ENCODE results near the gene E2F8.

The E2F8 gene

GRCh38 chr11:19218216-19218615 lies 22.5 kb downstream of the E2F8 start:
- no peak for DNase-seq

GRCh38 chr11:19216709-19217374 lies 23.9 kb downstream of the E2F8 start:
- no peak for DNase-seq

DNA sequence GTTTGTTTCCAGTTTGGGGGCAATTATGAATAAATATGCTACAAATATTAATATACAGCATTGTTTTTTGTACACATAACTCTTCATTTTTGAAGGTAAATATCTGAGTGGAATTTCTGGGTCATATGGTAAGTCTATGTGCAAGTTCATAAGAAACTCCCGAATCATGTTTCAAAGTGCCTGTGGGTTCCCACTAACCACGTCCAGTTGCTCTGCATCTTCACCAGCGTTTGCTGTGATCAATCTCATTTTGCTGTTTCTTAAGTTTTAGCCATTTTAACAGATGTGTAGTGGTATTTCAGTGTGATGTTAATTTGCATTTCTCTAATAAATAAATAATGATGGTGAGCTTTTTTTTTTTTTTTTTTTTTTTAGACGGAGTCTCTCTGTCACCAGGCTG lies 24.7 kb downstream of the E2F8 start:
- DNase-seq, result no peak

DNA sequence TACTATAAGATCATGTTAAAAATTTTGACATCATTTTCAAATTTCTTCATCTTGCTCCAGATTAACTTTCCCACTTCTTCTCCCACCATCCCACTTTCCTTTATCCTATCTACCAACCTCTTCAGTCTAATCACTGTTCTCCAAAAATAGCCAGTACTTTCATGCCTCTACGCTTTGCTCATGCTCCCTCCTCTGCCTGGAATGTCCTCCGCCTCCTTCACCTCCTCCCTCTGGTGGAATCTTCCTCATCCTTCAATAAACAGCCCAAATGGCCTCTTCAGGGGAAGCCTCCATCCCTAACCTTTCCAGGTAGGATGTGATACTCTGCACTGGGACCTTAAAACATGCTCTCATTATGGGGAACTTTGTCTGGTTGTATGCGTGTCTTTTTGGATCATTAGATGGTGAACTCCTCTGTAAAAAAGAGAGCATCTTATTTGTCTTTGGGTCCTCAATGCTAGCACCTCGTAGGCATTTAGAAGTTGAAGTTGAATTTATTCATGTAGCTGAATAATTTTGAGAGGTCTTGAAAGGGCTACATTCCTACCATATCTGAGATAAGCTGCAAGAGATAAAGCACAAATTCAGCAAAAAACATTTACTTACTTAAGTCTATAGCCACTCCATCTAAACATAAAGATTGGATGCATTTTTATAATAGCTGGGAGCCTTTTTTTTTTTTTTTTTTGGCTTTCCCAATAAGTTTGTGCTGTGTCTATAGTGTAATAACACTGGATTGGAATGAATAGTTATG lies 31.0 kb downstream of the E2F8 start:
- no peak for DNase-seq

DNA sequence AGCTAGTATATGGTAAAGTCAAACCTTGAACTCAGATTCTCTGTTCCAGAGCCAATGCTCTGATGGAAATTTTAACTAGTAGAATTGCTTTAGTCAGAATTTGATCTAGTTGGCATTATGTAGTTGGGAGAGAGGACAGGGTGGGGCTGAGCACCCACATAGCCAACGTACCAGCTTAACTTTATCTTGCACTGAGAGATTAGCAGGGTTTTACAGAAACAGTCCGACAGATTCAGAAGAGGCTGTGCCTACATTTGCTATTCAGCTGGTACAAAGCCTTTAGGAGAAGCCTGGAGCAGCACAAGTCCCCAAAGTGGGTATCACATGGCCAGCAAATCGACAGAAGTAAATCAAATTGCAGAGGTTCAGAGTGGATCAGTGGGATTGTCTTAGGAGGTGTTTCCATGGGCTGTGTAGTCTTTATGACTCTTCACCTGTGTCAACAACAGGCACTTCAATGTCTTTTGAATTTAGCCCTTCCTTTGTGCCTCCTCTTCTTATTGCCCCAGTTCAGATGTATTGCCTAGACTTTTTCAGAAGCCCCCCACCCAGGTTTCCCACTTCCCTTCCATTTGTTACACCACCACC lies 31.7 kb downstream of the E2F8 start:
- DNase-seq, result no peak

DNA sequence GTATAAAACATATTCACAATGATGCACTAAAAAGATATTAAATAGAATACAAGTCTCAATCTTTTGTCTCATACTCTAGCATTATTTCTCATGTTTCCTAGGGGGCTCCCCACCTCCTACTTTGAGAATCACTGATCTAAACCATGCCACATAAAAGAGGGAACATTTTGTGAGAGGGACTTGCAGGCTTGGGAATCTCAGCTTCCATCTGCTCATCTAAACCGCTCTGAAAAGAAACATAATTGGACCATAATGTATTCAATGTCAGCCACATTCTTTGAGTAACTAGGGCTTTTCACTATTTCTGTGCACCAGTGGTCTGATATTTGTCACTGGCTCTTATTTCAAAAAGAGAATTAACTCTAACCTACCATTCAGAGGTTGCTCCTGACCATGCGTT lies 32.6 kb downstream of the E2F8 start:
- DNase-seq, result no peak

- DNase-seq, result no peak
Observed at GRCh38 chr11:19204836-19205235, 35.9 kb downstream of the E2F8 start.

- DNase-seq, result no peak
Observed at GRCh38 chr11:19201737-19202605, 38.8 kb downstream of the E2F8 start, which contains the start of gene CSRP3. CSRP3 (minus strand) TSS chr11:19201983; CDS start chr11:19192448, 9,535 bp downstream.

DNA sequence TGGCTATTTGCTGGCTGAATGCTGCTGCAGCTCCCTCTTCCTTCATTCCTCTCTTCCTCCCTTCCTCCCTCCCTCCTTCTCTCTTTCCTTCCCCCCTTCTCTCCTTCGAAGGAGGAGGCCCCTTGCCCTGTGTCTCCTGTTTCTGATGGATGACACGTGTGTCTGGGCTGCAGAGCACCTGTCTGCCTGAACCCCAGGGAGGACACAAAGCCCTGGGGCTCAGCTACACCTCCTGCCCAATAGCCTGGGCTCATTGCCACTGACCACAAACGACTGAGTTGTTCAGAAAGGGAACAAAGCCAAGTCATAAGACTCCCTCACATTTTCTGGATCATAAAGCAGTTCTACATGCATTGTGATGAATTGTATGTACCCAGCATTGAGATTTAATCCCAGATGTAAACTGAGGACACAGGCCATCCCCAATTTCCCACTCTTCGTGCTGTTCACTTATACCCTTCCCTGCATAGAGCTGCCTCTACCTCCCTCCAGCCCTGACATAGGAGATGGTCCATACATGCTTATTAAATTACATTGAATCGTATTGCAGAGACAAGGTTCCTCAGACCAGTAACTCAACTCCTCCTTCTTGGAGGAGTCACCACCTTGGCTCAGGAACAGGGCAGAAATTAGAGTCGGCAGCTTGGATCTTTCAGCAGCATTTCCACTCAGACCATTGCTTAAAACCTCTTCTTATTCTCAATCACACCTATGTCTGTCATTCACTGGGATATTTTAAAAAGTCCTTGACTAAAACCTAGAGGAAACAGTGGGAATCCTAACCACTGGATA lies 40.1 kb downstream of the E2F8 start:
- DNase-seq, result no peak

- no peak for DNase-seq
Observed at GRCh38 chr11:19199771-19200170, 41.0 kb downstream of the E2F8 start.

GRCh38 chr11:19199048-19199447 lies 41.7 kb downstream of the E2F8 start:
- no peak for DNase-seq

GRCh38 chr11:19196432-19196831 lies 44.3 kb downstream of the E2F8 start:
- DNase-seq, result no peak

- no peak for DNase-seq
Observed at GRCh38 chr11:19194620-19195308, 46.0 kb downstream of the E2F8 start.

DNA sequence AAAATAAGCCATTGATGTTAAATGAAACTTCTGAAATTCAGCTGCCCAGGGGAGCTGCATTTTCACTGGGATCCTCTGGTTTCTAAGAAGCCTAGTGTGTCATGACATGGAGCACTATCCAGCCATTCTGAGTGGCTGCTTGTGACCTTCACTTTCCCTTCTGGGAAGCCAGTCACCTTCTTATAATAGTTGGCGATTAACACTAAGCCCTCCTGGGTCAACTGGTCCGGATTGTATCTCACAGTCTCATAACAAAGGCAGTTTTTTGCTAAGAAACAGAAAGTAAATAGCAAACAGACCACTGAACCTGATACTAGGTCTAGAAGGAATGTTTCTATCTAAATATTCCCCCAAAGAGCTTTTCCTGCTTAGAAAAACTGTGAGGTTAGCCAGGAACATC lies 46.8 kb downstream of the E2F8 start:
- DNase-seq, result no peak

DNA sequence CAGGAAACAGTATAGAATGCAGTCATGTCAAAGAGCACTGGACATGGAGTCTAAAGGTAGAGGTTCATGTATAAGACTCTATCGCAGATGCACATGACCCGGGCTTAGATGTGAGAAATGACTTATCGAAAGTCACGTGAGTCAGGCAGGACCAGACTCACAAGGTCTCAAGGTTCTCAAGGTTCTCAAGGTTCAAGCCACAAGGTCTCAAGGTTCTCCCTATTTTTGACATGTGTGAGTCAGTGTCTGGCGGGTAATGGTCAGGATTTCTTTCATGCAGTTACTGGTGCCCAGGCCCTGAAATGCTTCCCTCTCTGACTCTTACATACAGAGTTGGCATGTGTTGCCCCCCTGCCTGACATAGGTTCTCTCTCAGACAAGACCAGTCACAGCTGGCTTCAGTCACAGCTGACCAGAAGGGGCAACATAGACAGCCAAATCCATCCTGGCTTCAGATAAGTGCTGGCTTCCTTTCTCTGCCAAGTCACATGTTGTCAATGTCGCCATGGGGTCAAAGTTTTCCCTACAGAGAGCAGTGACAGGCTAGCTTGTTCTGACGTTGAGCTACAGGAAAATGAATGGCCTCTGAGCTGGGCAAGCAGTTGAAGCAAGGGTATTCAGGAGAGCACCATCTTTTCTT lies 49.1 kb downstream of the E2F8 start:
- no peak for DNase-seq

GRCh38 chr11:19187833-19188258 lies 52.9 kb downstream of the E2F8 start:
- no peak for DNase-seq

DNA sequence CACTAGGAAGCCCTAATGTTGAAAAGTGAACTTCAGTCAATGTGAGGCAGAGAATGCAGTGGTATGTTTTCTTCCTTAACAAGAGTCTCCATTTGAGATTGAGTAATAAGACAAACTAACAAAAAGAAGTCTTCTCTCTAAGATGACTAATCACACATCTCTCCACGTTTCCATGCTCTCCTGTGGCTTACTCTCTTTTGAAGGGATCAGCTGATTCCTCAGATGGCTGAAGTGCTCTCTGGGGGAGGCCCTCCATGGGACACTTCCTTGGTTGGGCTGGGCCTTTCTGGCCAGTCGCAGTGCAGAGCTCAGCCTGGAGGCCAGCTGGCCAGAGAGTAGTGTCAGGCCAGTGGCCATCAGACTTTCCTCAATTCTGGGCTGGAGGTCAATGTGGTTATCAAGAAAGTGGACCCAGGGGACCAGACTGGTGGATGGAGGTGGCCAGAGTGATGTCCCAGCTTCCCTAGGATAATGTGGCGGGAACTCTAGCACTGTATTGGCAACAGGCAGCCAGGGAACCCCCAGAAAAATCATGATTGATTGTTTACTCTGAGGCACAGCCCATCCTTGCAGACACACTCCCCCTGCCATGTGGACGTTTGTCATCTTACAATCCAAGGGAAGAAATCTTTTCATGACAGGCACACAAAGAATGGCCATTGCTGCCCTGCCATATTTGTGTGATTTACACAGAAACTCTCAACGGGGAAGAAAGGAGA lies 53.5 kb downstream of the E2F8 start:
- DNase-seq, result no peak

DNA sequence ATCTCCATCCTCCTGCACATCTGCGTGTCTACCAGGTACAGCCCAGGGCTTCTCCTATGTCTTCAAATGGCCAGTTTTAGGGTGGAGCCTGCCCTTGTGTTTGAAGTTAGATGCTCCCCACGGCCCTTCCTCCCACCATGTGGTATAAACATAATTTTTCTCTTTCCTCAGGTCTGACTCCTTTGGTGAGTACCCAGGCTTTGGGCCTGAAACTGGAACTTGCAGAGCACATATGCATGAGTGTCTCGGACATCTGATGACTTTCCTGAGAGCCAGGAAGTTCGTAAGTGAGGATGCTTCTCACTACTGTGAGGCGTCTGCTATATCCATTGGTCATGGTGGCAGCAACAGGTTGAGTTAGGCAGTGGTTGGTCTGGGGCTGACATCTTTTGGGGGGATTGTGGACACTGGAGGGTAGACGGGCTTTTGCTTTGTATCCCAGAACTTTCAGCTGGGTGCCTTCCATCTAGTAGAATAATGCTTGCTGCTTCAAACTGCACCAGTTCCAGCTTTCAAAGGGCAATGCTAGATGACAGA lies 55.2 kb downstream of the E2F8 start:
- no peak for DNase-seq

GRCh38 chr11:19185036-19185435 lies 55.7 kb downstream of the E2F8 start:
- no peak for DNase-seq

GRCh38 chr11:19183646-19184045 lies 57.1 kb downstream of the E2F8 start:
- no peak for DNase-seq

Measured in GDM1 (cell line).